IPS DF 4.7 (cell line): ENCODE data around the gene APBB2.

Experiments used
- DNase-seq: peaks from one replicate; pipeline ENCODE4 v3.0.0-alpha.2; 2013; ENCODE audit warnings: low spot score; ENCODE audit errors: extremely low read depth

APBB2 gene

GRCh38 chr4:41136456-41136855 lies 77.9 kb downstream of the APBB2 start:
- DNase-seq: no peak

- no peak for DNase-seq
Measured at GRCh38 chr4:41135801-41136200, 78.5 kb downstream of the APBB2 start.

GRCh38 chr4:41134581-41134980 lies 79.8 kb downstream of the APBB2 start:
- DNase-seq: no peak

- DNase-seq: no peak
Measured at GRCh38 chr4:41133454-41134018, 80.8 kb downstream of the APBB2 start.

- DNase-seq: no peak
Measured at GRCh38 chr4:41132055-41132683, 82.2 kb downstream of the APBB2 start.

- DNase-seq: no peak
Measured at GRCh38 chr4:41129936-41130440, 84.4 kb downstream of the APBB2 start.

GRCh38 chr4:41129128-41129754 lies 85.1 kb downstream of the APBB2 start:
- no peak for DNase-seq

GRCh38 chr4:41125558-41126311 lies 88.6 kb downstream of the APBB2 start:
- no peak for DNase-seq

GRCh38 chr4:41124916-41125548 lies 89.3 kb downstream of the APBB2 start:
- no peak for DNase-seq

GRCh38 chr4:41122775-41123174 lies 91.6 kb downstream of the APBB2 start:
- no peak for DNase-seq

- DNase-seq: no peak
Measured at GRCh38 chr4:41122309-41122708, 92.0 kb downstream of the APBB2 start.

- DNase-seq: no peak
Measured at GRCh38 chr4:41121906-41122305, 92.4 kb downstream of the APBB2 start.

GRCh38 chr4:41120297-41121217 lies 93.8 kb downstream of the APBB2 start:
- DNase-seq: no peak

- DNase-seq: no peak
Measured at GRCh38 chr4:41119867-41120295, 94.5 kb downstream of the APBB2 start.

GRCh38 chr4:41111791-41112190 lies 102.6 kb downstream of the APBB2 start:
- no peak for DNase-seq

GRCh38 chr4:41110050-41110449 lies 104.3 kb downstream of the APBB2 start:
- DNase-seq: no peak

- no peak for DNase-seq
Measured at GRCh38 chr4:41108481-41108880, 105.9 kb downstream of the APBB2 start.

GRCh38 chr4:41106694-41107419 lies 107.5 kb downstream of the APBB2 start:
- DNase-seq: no peak

- DNase-seq: no peak
Measured at GRCh38 chr4:41106081-41106480, 108.3 kb downstream of the APBB2 start.

- DNase-seq: no peak
Measured at GRCh38 chr4:41104155-41104554, 110.2 kb downstream of the APBB2 start.
